ENCODE results near the gene ZSCAN2.
"Not testable (repeated sequence)": the region's sequence is repeated elsewhere in the genome, so short reads cannot be mapped to it uniquely, and the experiment has no call there.

ZSCAN2 gene

GRCh38 chr15:84641871-84642270 lies 41.1 kb downstream of the ZSCAN2 start:
- not testable (repeated sequence) for DNase-seq (ENCODE audit: low read depth)

GRCh38 chr15:84642640-84643039 lies 41.8 kb downstream of the ZSCAN2 start:
- DNase-seq (ENCODE audit: low read depth), result not testable (repeated sequence)

- no peak for DNase-seq (ENCODE audit: low read depth)
Measured at GRCh38 chr15:84643838-84644237, 43.0 kb downstream of the ZSCAN2 start.

- DNase-seq (ENCODE audit: low read depth), result no peak
Measured at GRCh38 chr15:84645496-84645895, 44.7 kb downstream of the ZSCAN2 start.

GRCh38 chr15:84645997-84646396 lies 45.2 kb downstream of the ZSCAN2 start:
- DNase-seq (ENCODE audit: low read depth), result no peak

GRCh38 chr15:84647726-84648125 lies 46.9 kb downstream of the ZSCAN2 start:
- no peak for DNase-seq (ENCODE audit: low read depth)

- DNase-seq (ENCODE audit: low read depth), result no peak
Measured at GRCh38 chr15:84648539-84648938, 47.7 kb downstream of the ZSCAN2 start.

GRCh38 chr15:84649706-84650105 lies 48.9 kb downstream of the ZSCAN2 start:
- DNase-seq (ENCODE audit: low read depth), result no peak

GRCh38 chr15:84653584-84653909 lies 52.7 kb downstream of the ZSCAN2 start:
- DNase-seq (ENCODE audit: low read depth), result no peak

GRCh38 chr15:84653910-84654688 lies 53.3 kb downstream of the ZSCAN2 start, which contains the start of gene WDR73:
Gene WDR73, minus strand, starts transcription at chr15:84654283. Its CDS starts 9 bp downstream, at chr15:84654274.
- DNase-seq (ENCODE audit: low read depth), result peak; percentile 91

GRCh38 chr15:84654689-84655453 lies 54.1 kb downstream of the ZSCAN2 start:
- peak; percentile 68 for DNase-seq (ENCODE audit: low read depth)

- no peak for DNase-seq (ENCODE audit: low read depth)
Measured at GRCh38 chr15:84656972-84657371, 56.2 kb downstream of the ZSCAN2 start.

GRCh38 chr15:84657748-84658079 lies 56.9 kb downstream of the ZSCAN2 start:
- no peak for DNase-seq (ENCODE audit: low read depth)

GRCh38 chr15:84658080-84658787 lies 57.4 kb downstream of the ZSCAN2 start, which contains the start of gene NMB:
Gene NMB, minus strand, starts transcription at chr15:84658199. Its CDS starts 47 bp downstream, at chr15:84658152.
- DNase-seq (ENCODE audit: low read depth), result no peak

- DNase-seq (ENCODE audit: low read depth), result no peak
Measured at GRCh38 chr15:84658788-84659411, 58.1 kb downstream of the ZSCAN2 start.

GRCh38 chr15:84659904-84660781 lies 59.3 kb downstream of the ZSCAN2 start:
- no peak for DNase-seq (ENCODE audit: low read depth)

GRCh38 chr15:84661001-84661400 lies 60.2 kb downstream of the ZSCAN2 start:
- DNase-seq (ENCODE audit: low read depth), result no peak

GRCh38 chr15:84666373-84666772 lies 65.6 kb downstream of the ZSCAN2 start:
- no peak for DNase-seq (ENCODE audit: low read depth)

- DNase-seq (ENCODE audit: low read depth), result no peak
Measured at GRCh38 chr15:84668221-84668982, 67.6 kb downstream of the ZSCAN2 start.

GRCh38 chr15:84669726-84670125 lies 68.9 kb downstream of the ZSCAN2 start:
- no peak for DNase-seq (ENCODE audit: low read depth)
